ENCODE data around the gene ASGR2.
A peak's percentile ranks its signal among the peaks of the same experiment; 100 is the strongest.
"Not testable (repeated sequence)": the region's sequence is repeated elsewhere in the genome, so short reads cannot be mapped to it uniquely, and the experiment has no call there.

Gene ASGR2

GRCh38 chr17:7102421-7102820 is 12.2 kb downstream of the ASGR2 start:
- H3K9ac ChIP-seq (ENCODE audit: low read length in 5 of 5): no peak overlapping the region
- no peak overlapping the region for H3K27ac ChIP-seq (ENCODE audit: low read depth, low read length)
- H3K27me3 ChIP-seq (ENCODE audit: control insufficient read depth in 5 of 5, insufficient read depth in 4 of 5, low read length in 5 of 5): peaks cover 8 to 29% (median 15%) of the 10 kb centered on the region in 5 donors
- H3K4me3 ChIP-seq (ENCODE audit: low read depth in 1 of 5, low read length in 5 of 5): no peak overlapping the region
- H3K36me3 ChIP-seq (ENCODE audit: control insufficient read depth in 5 of 5, insufficient read depth in 5 of 5, low read length in 5 of 5): no peaks in the 10 kb centered on the region
- no peaks in the 10 kb centered on the region for H3K4me1 ChIP-seq (ENCODE audit: control insufficient read depth in 5 of 5, insufficient read depth in 5 of 5, low read length in 5 of 5)
- H3K9me3 ChIP-seq (ENCODE audit: control insufficient read depth in 5 of 5, low read length in 5 of 5): no peaks in the 10 kb centered on the region

DNA sequence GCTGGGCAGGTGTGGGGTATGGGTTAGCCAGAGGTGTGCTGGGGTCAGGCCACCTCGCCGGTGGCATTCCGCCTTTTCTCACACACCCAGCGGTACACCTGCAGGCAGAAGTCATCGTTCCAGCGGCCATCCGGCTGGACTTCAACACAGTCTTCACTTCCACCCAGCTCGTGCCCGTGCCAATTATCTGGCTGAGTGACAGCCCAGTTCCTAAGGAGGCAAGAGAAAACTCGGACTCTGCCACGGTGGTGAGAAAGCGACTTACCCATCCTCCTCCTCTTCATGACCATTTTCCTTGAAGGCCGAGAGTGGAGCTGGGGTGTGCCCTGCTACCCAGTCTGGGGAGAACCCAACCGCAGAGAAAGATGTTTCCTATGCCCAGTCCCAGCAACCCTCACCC is 13.1 kb downstream of the ASGR2 start:
- Histone ChIP-seq H3K9ac (ENCODE audit: low read length in 5 of 5) (no peak overlapping the region), H3K4me3 (ENCODE audit: low read depth in 1 of 5, low read length in 5 of 5) (no peak overlapping the region)

GRCh38 chr17:7100641-7101379 is 13.8 kb downstream of the ASGR2 start:
- not testable (repeated sequence) for H3K9me3 ChIP-seq (ENCODE audit: control insufficient read depth in 5 of 5, low read length in 5 of 5); H3K4me3 ChIP-seq (ENCODE audit: low read depth in 1 of 5, low read length in 5 of 5); H3K4me1 ChIP-seq (ENCODE audit: control insufficient read depth in 5 of 5, insufficient read depth in 5 of 5, low read length in 5 of 5); H3K27ac ChIP-seq (ENCODE audit: low read depth, low read length); H3K36me3 ChIP-seq (ENCODE audit: control insufficient read depth in 5 of 5, insufficient read depth in 5 of 5, low read length in 5 of 5); H3K9ac ChIP-seq (ENCODE audit: low read length in 5 of 5)
- H3K27me3 ChIP-seq (ENCODE audit: control insufficient read depth in 5 of 5, insufficient read depth in 4 of 5, low read length in 5 of 5): peaks cover 7 to 23% (median 13%) of the 10 kb centered on the region in 5 donors

More for the DNA sequence above, 13.1 kb downstream of the ASGR2 start:
- Histone ChIP-seq H3K4me1 (ENCODE audit: control insufficient read depth in 5 of 5, insufficient read depth in 5 of 5, low read length in 5 of 5) (no peaks in the 10 kb centered on the region), H3K9me3 (ENCODE audit: control insufficient read depth in 5 of 5, low read length in 5 of 5) (no peaks in the 10 kb centered on the region), H3K36me3 (ENCODE audit: control insufficient read depth in 5 of 5, insufficient read depth in 5 of 5, low read length in 5 of 5) (no peaks in the 10 kb centered on the region), H3K27me3 (ENCODE audit: control insufficient read depth in 5 of 5, insufficient read depth in 4 of 5, low read length in 5 of 5) (peaks cover 7 to 23% (median 13%) of the 10 kb centered on the region in 5 donors), H3K27ac (ENCODE audit: low read depth, low read length) (no peak overlapping the region)

GRCh38 chr17:7098802-7099459 is 15.7 kb downstream of the ASGR2 start:
- H3K9me3 ChIP-seq (ENCODE audit: control insufficient read depth in 5 of 5, low read length in 5 of 5): no peaks in the 10 kb centered on the region
- H3K36me3 ChIP-seq (ENCODE audit: control insufficient read depth in 5 of 5, insufficient read depth in 5 of 5, low read length in 5 of 5): no peaks in the 10 kb centered on the region
- no peak overlapping the region for H3K9ac ChIP-seq (ENCODE audit: low read length in 5 of 5)
- H3K4me3 ChIP-seq (ENCODE audit: low read depth in 1 of 5, low read length in 5 of 5): no peak overlapping the region
- peaks cover 11 to 26% (median 17%) of the 10 kb centered on the region in 5 donors for H3K27me3 ChIP-seq (ENCODE audit: control insufficient read depth in 5 of 5, insufficient read depth in 4 of 5, low read length in 5 of 5)
- peaks cover 0 to 10% (median 2%) of the 10 kb centered on the region in 5 donors for H3K4me1 ChIP-seq (ENCODE audit: control insufficient read depth in 5 of 5, insufficient read depth in 5 of 5, low read length in 5 of 5)
- no peak overlapping the region for H3K27ac ChIP-seq (ENCODE audit: low read depth, low read length)

DNA sequence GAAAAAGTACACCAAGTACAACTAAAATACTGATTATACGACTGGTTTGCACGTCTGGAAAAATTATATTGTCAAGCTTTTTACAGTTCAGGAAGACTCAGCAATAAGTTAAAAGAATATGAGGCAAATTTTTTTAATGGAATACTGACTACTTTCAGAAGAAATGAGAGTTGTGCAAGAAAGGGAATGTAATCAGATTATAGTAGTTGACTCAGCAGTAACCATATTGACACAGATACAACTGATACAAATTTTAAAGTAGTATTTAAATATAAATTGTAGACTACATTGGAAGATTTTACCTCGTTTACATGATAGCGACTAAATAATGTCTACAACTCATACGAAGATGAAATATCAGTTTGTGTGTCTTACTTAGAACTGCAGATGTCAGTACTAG is 16.7 kb downstream of the ASGR2 start:
- Histone ChIP-seq H3K27ac (ENCODE audit: low read depth, low read length) (no peak overlapping the region), H3K4me3 (ENCODE audit: low read depth in 1 of 5, low read length in 5 of 5) (no peak overlapping the region), H3K4me1 (ENCODE audit: control insufficient read depth in 5 of 5, insufficient read depth in 5 of 5, low read length in 5 of 5) (peaks cover 0 to 10% (median 2%) of the 10 kb centered on the region in 5 donors), H3K36me3 (ENCODE audit: control insufficient read depth in 5 of 5, insufficient read depth in 5 of 5, low read length in 5 of 5) (no peaks in the 10 kb centered on the region), H3K27me3 (ENCODE audit: control insufficient read depth in 5 of 5, insufficient read depth in 4 of 5, low read length in 5 of 5) (peaks cover 9 to 19% (median 14%) of the 10 kb centered on the region in 5 donors), H3K9me3 (ENCODE audit: control insufficient read depth in 5 of 5, low read length in 5 of 5) (no peaks in the 10 kb centered on the region), H3K9ac (ENCODE audit: low read length in 5 of 5) (no peak overlapping the region)

DNA sequence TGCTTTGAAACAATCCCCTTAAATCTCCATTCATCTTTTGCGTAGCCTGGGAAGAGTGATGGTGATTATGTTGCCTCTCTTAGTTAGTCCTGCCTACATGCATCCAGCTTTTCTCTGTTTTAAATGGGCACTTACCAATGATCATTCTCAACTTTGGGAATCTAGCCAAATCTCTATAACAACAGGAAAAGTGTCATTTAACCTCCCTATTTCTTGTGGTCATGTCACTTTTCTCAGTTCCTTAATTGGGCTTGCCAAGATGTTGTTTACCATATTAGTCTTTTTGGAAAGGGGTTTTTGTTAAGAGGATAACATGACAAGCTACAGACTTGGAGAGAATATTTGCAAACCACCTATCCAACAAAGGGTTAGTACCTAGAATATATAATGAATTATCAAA is 19.0 kb downstream of the ASGR2 start:
- Histone ChIP-seq H3K27ac (ENCODE audit: low read depth, low read length) (no peak overlapping the region), H3K9ac (ENCODE audit: low read length in 5 of 5) (no peak overlapping the region), H3K36me3 (ENCODE audit: control insufficient read depth in 5 of 5, insufficient read depth in 5 of 5, low read length in 5 of 5) (no peaks in the 10 kb centered on the region), H3K9me3 (ENCODE audit: control insufficient read depth in 5 of 5, low read length in 5 of 5) (no peaks in the 10 kb centered on the region), H3K4me1 (ENCODE audit: control insufficient read depth in 5 of 5, insufficient read depth in 5 of 5, low read length in 5 of 5) (peaks cover 0 to 10% (median 2%) of the 10 kb centered on the region in 5 donors), H3K27me3 (ENCODE audit: control insufficient read depth in 5 of 5, insufficient read depth in 4 of 5, low read length in 5 of 5) (peaks cover 0 to 6% (median 4%) of the 10 kb centered on the region in 5 donors), H3K4me3 (ENCODE audit: low read depth in 1 of 5, low read length in 5 of 5) (no peak overlapping the region)

DNA sequence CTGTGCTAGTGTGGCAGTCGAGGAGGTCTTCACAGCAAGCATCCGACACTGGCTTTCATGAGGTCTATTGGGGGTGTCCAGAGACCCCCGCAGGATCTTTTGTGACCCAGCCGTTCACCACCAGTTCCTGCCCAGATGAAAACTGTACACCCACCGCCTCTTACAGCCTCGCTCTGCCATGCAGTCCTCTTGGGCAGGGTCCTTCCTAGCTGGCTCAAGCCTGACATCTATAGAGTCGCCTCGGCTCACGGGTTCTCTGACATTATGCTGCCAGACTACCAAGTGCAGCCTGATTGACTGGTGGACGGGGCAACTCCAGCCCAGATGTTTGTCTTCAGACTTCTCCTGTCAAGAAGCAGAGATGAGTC is 20.0 kb downstream of the ASGR2 start:
- Histone ChIP-seq H3K4me1 (ENCODE audit: control insufficient read depth in 5 of 5, insufficient read depth in 5 of 5, low read length in 5 of 5) (peaks cover 0 to 10% (median 2%) of the 10 kb centered on the region in 5 donors), H3K36me3 (ENCODE audit: control insufficient read depth in 5 of 5, insufficient read depth in 5 of 5, low read length in 5 of 5) (no peaks in the 10 kb centered on the region), H3K27me3 (ENCODE audit: control insufficient read depth in 5 of 5, insufficient read depth in 4 of 5, low read length in 5 of 5) (peaks cover 0 to 6% (median 4%) of the 10 kb centered on the region in 5 donors), H3K4me3 (ENCODE audit: low read depth in 1 of 5, low read length in 5 of 5) (no peak overlapping the region), H3K9ac (ENCODE audit: low read length in 5 of 5) (no peak overlapping the region), H3K9me3 (ENCODE audit: control insufficient read depth in 5 of 5, low read length in 5 of 5) (no peaks in the 10 kb centered on the region), H3K27ac (ENCODE audit: low read depth, low read length) (no peak overlapping the region)

DNA sequence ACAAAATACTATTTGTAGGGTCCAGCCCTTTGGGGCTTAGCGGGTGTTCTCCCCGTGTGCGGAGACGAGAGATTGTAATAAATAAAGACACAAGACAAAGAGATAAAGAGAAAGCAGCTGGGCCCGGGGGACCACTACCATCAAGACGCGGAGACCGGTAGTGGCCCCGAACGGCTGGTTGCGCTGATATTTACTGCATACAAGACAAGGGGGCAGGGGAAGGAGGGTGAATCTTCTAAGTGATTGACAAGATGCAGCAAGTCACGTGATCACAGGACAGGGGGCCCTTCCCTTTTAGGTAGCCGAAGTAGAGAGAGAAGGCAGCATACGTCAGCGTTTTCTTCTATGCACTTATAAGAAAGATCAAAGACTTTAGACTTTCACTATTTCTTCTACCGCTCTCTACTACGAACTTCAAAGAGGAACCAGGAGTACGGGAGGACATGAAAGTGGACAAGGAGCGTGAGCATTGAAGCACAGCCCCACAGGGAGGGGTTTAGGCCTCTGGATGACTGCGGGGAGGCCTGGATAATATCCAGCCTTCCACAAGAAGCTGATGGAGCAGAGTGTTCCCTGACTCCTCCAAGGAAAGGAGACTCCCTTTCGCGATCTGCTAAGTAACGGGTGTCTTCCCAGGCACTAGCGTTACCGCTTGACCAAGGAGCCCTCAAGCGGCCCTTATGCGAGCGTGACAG is 23.2 kb downstream of the ASGR2 start:
- H3K9ac ChIP-seq (ENCODE audit: low read length in 5 of 5); H3K27ac ChIP-seq (ENCODE audit: low read depth, low read length); H3K9me3 ChIP-seq (ENCODE audit: control insufficient read depth in 5 of 5, low read length in 5 of 5); H3K4me1 ChIP-seq (ENCODE audit: control insufficient read depth in 5 of 5, insufficient read depth in 5 of 5, low read length in 5 of 5); H3K27me3 ChIP-seq (ENCODE audit: control insufficient read depth in 5 of 5, insufficient read depth in 4 of 5, low read length in 5 of 5); H3K36me3 ChIP-seq (ENCODE audit: control insufficient read depth in 5 of 5, insufficient read depth in 5 of 5, low read length in 5 of 5): not testable (repeated sequence)
- H3K4me3 ChIP-seq (ENCODE audit: low read depth in 1 of 5, low read length in 5 of 5): peak overlapping the region in 2 of 5 donors; percentile 22

DNA sequence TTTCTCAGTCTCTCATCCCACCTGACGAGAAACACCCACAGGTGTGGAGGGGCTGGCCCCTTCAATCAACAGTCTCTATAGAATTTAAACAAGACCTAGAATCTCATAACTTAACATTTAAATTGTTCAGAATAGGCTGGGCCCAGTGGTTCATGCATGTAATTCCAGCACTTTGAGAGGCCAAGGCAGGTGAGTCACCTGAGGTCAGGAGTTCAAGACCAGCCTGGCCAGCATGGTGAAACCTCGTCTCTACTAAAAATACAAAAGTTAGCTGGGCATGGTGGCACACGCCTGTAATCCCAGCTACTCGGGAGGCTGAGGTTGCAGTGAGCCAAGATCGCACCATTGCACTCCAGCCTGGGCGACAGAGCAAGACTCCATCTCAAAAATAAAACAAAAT is 25.1 kb downstream of the ASGR2 start:
- H3K9me3 ChIP-seq (ENCODE audit: control insufficient read depth in 5 of 5, low read length in 5 of 5); H3K36me3 ChIP-seq (ENCODE audit: control insufficient read depth in 5 of 5, insufficient read depth in 5 of 5, low read length in 5 of 5); H3K27me3 ChIP-seq (ENCODE audit: control insufficient read depth in 5 of 5, insufficient read depth in 4 of 5, low read length in 5 of 5); H3K9ac ChIP-seq (ENCODE audit: low read length in 5 of 5); H3K4me3 ChIP-seq (ENCODE audit: low read depth in 1 of 5, low read length in 5 of 5); H3K27ac ChIP-seq (ENCODE audit: low read depth, low read length); H3K4me1 ChIP-seq (ENCODE audit: control insufficient read depth in 5 of 5, insufficient read depth in 5 of 5, low read length in 5 of 5): not testable (repeated sequence)

DNA sequence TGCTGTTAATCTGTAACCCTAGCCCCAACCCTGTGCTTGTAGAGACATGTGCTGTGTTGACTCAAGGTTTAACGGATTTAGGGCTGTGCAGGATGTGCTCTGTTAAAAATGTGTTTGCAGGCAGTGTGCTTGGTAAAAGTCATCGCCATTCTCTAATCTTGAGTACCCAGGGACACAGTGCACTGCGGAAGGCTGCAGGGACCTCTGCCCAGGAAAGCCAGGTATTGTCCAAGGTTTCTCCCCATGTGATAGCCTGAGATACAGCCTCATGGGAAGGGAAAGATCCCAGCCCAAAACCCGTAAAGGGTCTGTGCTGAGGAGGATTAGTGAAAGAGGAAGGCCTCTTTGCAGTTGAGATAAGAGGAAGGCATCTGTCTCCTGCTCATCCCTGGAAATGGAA is 26.2 kb downstream of the ASGR2 start:
- not testable (repeated sequence) for H3K36me3 ChIP-seq (ENCODE audit: control insufficient read depth in 5 of 5, insufficient read depth in 5 of 5, low read length in 5 of 5); H3K4me3 ChIP-seq (ENCODE audit: low read depth in 1 of 5, low read length in 5 of 5)

More for the DNA sequence above, 26.2 kb downstream of the ASGR2 start:
- H3K9me3 ChIP-seq (ENCODE audit: control insufficient read depth in 5 of 5, low read length in 5 of 5); H3K9ac ChIP-seq (ENCODE audit: low read length in 5 of 5); H3K27me3 ChIP-seq (ENCODE audit: control insufficient read depth in 5 of 5, insufficient read depth in 4 of 5, low read length in 5 of 5); H3K27ac ChIP-seq (ENCODE audit: low read depth, low read length): not testable (repeated sequence)
- peaks cover 0 to 13% (median 4%) of the 10 kb centered on the region in 5 donors for H3K4me1 ChIP-seq (ENCODE audit: control insufficient read depth in 5 of 5, insufficient read depth in 5 of 5, low read length in 5 of 5)

Data from subcutaneous abdominal adipose tissue (tissue), 5 donors.